AG04450 (cell line): ENCODE measurements around the gene SYCE1L. TPM values are rescaled to one million over a fixed set of nuclear protein-coding genes. Genes with fewer than 3 reads are reported as not detected.
A peak's percentile ranks its signal among the peaks of the same experiment; 100 is the strongest.
"Not testable (repeated sequence)": the region's sequence is repeated elsewhere in the genome, so short reads cannot be mapped to it uniquely, and the experiment has no call there.

Experiments used
- CTCF ChIA-PET: fragments of 300-600, 350-600 bp; formaldehyde crosslinking; extraction: SDS; loops from one replicate; lab custom pipeline; 2022; ENCODE audit warnings: antibody characterized with exemption, inconsistent platforms; lab: Charles Lee
- POLR2A ChIA-PET: fragments of 350-600 bp; formaldehyde crosslinking; extraction: SDS; loops from one replicate; lab custom pipeline; 2021; ENCODE audit warnings: antibody characterized with exemption, inconsistent platforms; lab: Yijun Ruan, JAX
- DNase-seq: peaks from one replicate; pipeline ENCODE4 v3.0.0-alpha.2; 2011; ENCODE audit warnings: low read depth, low spot score
- H3K27ac ChIP-seq: one replicate; pipeline ENCODE4 v1.5.1; 2012; ENCODE audit warnings: low read depth, low read length, control low read depth
- H3K27me3 ChIP-seq: one replicate; pipeline ENCODE4 v1.6.0; 2012; ENCODE audit warnings: low read length; ENCODE audit not compliant: control insufficient read depth, insufficient read depth
- H3K4me3 ChIP-seq: 2 replicates; pipeline ENCODE4 v1.5.1; 2011; ENCODE audit warnings: mild to moderate bottlenecking, low read depth, low read length, control low read depth
- H3K9me3 ChIP-seq: 2 replicates; pipeline ENCODE4 v1.5.1; 2012; ENCODE audit warnings: low read length; ENCODE audit not compliant: control insufficient read depth, insufficient read depth
- polyA plus RNA-seq: library from polyadenylated mRNA; depleted of rRNA; stranded (reverse); fragments of >200 nt; gene quantifications from 2 replicates; pipeline ENCODE4 v1.2.3, GENCODE V29; 2011
- TF ChIP-seq, protein P1 (sequence below): IDR thresholded peaks from 2 replicates; pipeline ENCODE4 v1.5.1; 2011; ENCODE audit warnings: low read depth, low read length, control low read depth, inconsistent platforms

Gene SYCE1L
- polyA plus RNA-seq, 1 experiment: 0.10 TPM

DNA sequence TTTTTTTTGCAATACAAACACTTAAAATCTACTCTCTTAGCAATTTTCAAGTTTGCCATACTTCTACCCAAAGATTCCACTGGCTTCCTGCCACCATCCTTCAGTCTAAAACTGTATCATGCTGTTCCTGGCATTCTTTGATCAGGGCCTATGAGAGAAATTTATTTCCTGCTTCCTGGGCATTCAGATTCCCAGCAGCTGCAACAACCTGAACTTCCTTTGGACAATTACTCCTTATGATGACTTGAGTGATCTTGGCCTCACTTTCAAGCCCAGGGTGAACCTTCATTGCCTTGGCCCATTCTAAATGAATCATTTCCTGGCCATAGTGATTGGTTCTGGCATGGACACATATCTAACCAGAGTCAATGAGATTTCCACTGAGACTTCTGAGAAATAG is 26.3 kb upstream of the SYCE1L start:
- Histone ChIP-seq H3K4me3 (no peak overlapping the region), H3K9me3 (no peaks in the 10 kb centered on the region), H3K27ac (no peak overlapping the region), H3K27me3 (no peaks in the 10 kb centered on the region)
- TF ChIP-seq, protein P1, sequence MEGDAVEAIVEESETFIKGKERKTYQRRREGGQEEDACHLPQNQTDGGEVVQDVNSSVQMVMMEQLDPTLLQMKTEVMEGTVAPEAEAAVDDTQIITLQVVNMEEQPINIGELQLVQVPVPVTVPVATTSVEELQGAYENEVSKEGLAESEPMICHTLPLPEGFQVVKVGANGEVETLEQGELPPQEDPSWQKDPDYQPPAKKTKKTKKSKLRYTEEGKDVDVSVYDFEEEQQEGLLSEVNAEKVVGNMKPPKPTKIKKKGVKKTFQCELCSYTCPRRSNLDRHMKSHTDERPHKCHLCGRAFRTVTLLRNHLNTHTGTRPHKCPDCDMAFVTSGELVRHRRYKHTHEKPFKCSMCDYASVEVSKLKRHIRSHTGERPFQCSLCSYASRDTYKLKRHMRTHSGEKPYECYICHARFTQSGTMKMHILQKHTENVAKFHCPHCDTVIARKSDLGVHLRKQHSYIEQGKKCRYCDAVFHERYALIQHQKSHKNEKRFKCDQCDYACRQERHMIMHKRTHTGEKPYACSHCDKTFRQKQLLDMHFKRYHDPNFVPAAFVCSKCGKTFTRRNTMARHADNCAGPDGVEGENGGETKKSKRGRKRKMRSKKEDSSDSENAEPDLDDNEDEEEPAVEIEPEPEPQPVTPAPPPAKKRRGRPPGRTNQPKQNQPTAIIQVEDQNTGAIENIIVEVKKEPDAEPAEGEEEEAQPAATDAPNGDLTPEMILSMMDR: no peak
- no peak for DNase-seq
- POLR2A ChIA-PET: no interaction called here
- CTCF ChIA-PET: interaction anchor here (0.7 to 1.9 kb wide), 4 partner anchors 18 to 1370 kb away, joined by 3 to 8 read pairs (median 6); no protein-coding TSS in a partner anchor

GRCh38 chr16:77183137-77183536 is 16.1 kb upstream of the SYCE1L start:
- Histone ChIP-seq H3K27ac (no peak overlapping the region), H3K4me3 (no peak overlapping the region), H3K9me3 (no peaks in the 10 kb centered on the region), H3K27me3 (no peaks in the 10 kb centered on the region)
- TF ChIP-seq, protein P1: no peak
- CTCF ChIA-PET: interaction anchor here (6.5 kb wide), 1 partner anchor 12 kb away, joined by 49 read pairs; no protein-coding TSS in a partner anchor
- POLR2A ChIA-PET: no interaction called here
- no peak for DNase-seq

DNA sequence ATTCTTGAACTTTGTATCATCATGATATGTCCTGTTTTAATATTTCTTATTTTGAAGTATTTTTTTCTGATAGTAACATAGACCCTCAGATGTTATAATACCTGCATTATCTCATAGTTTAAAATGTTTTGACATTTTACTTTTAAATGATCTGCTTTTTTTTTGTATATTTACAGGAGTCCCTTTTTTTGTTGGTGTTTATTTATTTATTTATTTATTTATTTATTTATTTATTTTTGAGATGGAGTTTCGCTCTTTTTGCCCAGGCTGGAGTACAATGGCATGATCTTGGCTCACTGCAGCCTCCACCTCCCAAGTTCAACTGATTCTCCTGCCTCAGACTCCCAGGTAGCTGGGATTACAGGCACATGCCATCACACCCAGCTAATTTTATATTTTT is 12.9 kb upstream of the SYCE1L start:
- CTCF ChIA-PET, POLR2A ChIA-PET, H3K4me3 ChIP-seq: not testable (repeated sequence)

GRCh38 chr16:77190190-77190477 is 9.1 kb upstream of the SYCE1L start:
- TF ChIP-seq, protein P1: no peak
- Histone ChIP-seq H3K9me3 (peaks cover 5% of the 10 kb centered on the region; the same call in 1 of the 2 replicates), H3K27ac (peak overlapping the region; percentile 39), H3K4me3 (peak overlapping the region; percentile 95), H3K27me3 (peaks cover 2% of the 10 kb centered on the region)
- ChIA-PET POLR2A (no interaction called here), CTCF (no interaction called here)
- no peak for DNase-seq

More for the DNA sequence above, 12.9 kb upstream of the SYCE1L start:
- H3K27ac ChIP-seq, DNase-seq, H3K9me3 ChIP-seq, H3K27me3 ChIP-seq: not testable (repeated sequence)

DNA sequence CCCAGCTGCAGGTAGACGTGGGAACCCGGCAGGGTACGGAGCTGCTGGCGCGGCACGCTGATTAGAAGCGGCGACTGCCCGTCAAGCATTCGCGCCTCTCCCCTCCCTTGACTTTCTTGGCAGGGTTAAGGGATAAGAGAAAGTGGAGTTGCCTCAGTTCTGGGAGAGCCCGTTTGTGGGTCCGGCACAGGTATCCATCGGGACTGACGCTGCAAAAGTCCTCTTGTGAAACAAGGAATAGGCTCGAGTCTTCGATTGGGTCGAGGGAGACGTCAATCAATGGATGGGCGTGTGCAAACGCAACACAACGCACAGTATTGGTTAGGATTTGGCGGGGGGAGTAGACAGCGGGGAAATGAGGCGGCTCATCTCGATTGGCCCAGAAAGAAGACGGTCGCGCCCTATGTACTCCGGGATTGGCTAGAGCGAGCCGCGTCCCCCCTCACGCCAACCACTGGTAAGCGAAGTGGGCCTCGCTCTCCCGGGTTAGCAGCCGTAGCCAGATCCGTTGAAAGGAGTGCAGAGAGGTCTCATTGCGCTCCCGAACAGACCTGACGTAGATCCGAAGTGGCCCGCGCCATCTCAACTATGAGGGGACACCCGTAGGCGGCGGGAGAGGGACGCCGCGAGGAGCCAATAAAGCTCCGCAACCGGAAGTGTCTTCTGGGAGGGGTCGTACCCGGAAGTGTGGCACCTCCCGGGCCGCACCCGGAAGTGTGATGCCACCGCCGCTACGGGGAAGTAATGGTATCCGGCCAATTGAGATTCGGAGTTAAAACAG is 8.5 kb upstream of the SYCE1L start, which contains the start of gene MON1B:
Gene MON1B (plus strand): TSS at position 713 of the 781 bp plus-strand sequence. CDS start 296 bp downstream, outside the sequence.
- peaks cover 2% of the 10 kb centered on the region for H3K27me3 ChIP-seq
- DNase-seq: peak; percentile 96
- H3K4me3 ChIP-seq: peak within 1 kb of the TSS; percentile 95
- ChIA-PET CTCF (interaction anchor here (0.7 to 1.0 kb wide), 2 partner anchors 19 to 534 kb away, joined by 3 to 4 read pairs; no protein-coding TSS in a partner anchor), POLR2A (no interaction called here)
- peaks cover 5% of the 10 kb centered on the region; the same call in 1 of the 2 replicates for H3K9me3 ChIP-seq
- peak within 1 kb of the TSS; percentile 96 for H3K27ac ChIP-seq
- TF ChIP-seq, protein P1: 0 out of 2 replicates have a peak, but pooled peaks have one; percentile 20
